DMS 273 (cell line): ENCODE results near the gene FRG2.
"Not testable (repeated sequence)": the region's sequence is repeated elsewhere in the genome, so short reads cannot be mapped to it uniquely, and the experiment has no call there.

Experiments used
- DNase-seq: peaks from one replicate; lab custom pipeline; 2025; ENCODE audit not compliant: unreplicated experiment; lab: John Stamatoyannopoulos, UW

Gene FRG2

DNA sequence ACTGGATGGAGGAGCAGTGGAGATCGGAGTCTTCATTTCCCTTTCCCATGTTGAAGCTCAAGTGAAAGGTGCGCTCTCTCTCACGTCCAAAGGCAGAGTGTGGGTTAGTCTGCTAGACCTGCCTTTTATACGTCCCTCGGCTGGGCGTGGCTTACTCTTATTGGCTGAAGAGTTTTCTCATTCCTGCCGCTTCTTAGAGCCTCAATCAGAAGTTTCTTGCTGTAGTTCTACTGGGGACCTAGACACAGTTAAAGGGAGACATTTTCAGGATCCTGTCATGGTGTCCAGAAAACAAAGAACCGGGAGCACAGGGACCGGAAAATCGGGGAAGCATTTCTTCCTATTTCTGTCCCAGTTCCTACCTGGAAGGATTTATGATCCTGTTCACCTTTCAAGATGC, at the start of gene FRG2:
Gene FRG2 (minus strand): TSS at position 101 of the 400 bp plus-strand sequence. CDS start 52 bp downstream, at position 49.
- DNase-seq, result not testable (repeated sequence)

DNA sequence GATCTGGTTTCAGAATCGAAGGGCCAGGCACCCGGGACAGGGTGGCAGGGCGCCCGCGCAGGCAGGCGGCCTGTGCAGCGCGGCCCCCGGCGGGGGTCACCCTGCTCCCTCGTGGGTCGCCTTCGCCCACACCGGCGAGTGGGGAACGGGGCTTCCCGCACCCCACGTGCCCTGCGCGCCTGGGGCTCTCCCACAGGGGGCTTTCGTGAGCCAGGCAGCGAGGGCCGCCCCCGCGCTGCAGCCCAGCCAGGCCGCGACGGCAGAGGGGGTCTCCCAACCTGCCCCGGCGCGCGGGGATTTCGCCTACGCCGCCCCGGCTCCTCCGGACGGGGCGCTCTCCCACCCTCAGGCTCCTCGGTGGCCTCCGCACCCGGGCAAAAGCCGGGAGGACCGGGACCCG, 41.3 kb upstream of the FRG2 start:
- DNase-seq, result not testable (repeated sequence)

- not testable (repeated sequence) for DNase-seq
Measured at GRCh38 chr4:190064805-190065204, 37.7 kb upstream of the FRG2 start.

DNA sequence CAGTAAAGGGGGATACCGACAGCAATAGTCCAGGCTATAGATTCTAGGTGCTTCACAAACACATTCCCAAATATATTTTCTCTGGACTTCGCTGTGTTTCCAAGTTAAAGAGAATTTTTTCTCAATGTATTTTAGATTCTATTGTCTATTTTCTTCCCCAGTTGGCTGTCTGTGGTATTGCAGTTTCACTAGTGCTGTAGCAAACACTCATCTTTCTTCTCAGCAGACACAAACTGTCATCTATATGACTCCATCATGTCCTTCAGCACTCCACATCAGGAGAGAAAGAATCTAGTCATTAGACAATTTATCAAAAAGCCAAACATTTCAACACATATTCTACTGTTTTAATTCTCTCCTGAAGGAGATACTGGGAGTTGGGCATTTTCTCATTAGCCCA, 37.3 kb upstream of the FRG2 start, which contains the start of gene DBET:
Gene DBET (plus strand): TSS at position 161 of the 400 bp plus-strand sequence.
- DNase-seq, result not testable (repeated sequence)

GRCh38 chr4:190058997-190059396, 31.9 kb upstream of the FRG2 start:
- DNase-seq, result not testable (repeated sequence)

- not testable (repeated sequence) for DNase-seq
Measured at GRCh38 chr4:190049378-190050239, 22.6 kb upstream of the FRG2 start.

- not testable (repeated sequence) for DNase-seq
Measured at GRCh38 chr4:190047627-190048026, 20.6 kb upstream of the FRG2 start.

DNA sequence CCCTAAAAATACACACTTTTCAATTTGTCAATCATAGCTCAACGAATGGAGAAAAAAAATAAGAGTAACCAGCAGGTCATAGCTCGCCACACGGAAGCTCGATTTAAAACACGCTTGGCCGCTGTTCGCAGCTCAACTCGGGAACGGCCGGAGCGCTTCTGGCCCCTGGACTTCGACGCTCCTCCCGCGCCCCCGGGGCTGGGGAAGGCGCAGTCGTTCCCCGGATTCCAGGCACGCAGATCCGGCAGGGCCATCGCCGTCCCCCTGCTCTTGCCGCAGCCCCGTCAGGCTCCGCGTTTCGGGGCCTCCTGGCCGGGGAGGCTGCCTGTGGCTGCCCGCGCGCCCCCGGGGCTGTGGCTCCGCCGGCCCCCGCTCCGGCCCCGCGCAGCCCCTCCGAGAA, 13.8 kb upstream of the FRG2 start:
- DNase-seq, result not testable (repeated sequence)

GRCh38 chr4:190037704-190038388, 10.8 kb upstream of the FRG2 start:
- DNase-seq, result not testable (repeated sequence)

DNA sequence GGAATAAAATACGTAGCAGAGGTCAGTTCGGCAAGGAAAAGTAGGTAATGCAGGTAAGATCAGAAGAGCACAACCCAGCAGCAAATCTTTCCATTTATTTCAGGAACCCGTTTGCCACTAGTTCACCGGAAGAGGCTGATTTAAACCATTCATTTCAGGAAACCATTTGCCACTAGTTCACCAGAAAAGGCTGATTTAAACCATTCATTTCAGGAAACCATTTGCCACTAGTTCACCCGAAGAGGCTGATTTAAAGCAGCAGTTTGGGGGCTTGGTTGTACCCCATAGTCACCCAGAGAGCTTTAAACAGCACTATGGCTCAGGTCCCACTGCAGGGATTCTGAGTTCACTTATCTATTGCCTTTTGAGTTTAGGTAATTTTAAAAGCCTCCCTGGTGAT, 4.2 kb upstream of the FRG2 start:
- DNase-seq, result not testable (repeated sequence)

DNA sequence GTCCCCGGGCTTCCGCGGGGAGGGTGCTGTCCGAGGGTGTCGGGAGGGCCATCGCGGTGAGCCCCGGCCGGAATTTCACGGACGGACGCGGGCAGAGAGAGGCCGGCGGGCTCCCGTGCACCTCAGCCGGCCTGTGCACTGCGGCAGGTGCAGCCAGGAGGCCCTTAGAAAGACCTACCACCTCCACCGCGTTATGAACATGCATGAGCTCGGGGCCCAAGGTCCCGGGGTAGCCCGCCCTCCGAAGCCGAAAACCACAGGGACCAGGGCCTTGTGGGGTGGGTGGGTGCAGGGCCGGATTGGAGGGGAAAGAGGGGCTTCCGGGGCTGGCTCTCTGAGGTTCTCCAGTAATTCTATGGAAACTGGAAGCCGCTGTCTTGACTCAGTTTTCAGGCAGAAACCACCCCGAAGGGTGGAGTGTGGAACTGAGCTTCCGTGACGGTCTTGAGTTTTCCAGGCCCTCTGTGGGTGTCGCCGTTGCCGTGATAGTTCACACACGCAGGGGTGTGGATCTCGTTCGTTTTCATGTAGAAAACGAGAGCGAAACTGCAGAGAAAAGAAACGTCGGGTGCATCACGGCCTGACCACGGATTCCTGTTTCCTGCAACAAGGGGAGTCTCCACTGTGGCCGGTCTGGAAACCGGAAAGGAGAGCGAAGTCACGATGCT, 4.3 kb downstream of the FRG2 start:
- not testable (repeated sequence) for DNase-seq

DNA sequence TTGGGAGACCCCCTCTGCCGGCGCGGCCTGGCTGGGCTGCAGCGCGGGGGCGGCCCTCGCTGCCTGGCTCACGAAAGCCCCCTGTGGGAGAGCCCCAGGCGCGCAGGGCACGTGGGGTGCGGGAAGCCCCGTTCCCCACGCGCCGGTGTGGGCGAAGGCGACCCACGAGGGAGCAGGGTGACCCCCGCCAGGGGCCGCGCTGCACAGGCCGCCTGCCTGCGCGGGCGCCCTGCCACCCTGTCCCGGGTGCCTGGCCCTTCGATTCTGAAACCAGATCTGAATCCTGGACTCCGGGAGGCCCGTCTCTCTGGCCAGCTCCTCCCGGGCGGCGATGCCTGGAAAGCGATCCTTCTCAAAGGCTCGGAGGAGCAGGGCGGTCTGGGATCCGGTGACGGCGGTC, 5.1 kb downstream of the FRG2 start:
- not testable (repeated sequence) for DNase-seq

DNA sequence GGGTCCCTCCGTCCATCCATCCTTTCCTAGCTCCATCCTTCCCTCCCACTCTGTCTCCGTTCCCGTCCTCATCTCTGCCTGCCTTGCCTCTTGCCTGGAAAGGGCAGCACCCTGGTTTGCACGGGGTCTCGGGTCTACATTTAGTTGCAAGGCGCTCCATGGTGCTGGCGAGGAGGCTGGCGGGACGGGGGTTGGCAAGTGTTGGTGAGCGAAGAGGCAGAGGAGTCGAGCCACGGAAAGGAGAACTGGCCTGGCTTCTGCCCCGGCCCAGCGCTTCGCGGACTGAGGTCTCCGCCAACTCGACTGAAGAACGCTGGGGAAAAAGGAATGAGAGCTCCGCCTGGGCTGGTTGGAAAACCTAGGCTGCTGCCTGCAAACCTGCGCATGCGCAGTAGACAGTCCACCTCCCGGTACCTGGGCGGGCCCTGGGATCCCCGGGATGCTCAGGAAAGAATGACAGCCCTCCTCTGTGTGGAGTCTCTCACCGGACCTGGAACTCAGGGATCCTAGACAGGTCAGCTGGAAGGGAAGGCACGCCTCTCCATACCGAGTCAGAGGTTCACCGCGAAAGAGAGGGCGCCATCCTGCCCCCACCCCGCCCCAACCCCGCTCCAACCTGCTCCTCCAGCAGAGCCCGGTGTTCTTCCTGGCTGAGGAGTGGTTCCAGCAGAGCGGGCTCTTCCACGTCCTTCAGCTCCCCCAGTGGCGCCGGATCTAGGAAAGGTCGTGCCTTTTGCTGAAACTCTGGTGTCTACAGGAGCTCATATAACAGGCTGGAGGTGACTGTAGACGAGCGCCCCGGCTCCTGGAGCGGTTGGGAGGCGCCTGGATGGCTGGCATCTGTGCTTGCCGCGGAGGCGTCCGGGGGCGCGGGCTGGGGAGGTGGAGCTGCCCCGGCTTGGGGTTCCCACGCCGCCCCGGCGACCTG, 6.0 kb downstream of the FRG2 start:
- no peak for DNase-seq

DNA sequence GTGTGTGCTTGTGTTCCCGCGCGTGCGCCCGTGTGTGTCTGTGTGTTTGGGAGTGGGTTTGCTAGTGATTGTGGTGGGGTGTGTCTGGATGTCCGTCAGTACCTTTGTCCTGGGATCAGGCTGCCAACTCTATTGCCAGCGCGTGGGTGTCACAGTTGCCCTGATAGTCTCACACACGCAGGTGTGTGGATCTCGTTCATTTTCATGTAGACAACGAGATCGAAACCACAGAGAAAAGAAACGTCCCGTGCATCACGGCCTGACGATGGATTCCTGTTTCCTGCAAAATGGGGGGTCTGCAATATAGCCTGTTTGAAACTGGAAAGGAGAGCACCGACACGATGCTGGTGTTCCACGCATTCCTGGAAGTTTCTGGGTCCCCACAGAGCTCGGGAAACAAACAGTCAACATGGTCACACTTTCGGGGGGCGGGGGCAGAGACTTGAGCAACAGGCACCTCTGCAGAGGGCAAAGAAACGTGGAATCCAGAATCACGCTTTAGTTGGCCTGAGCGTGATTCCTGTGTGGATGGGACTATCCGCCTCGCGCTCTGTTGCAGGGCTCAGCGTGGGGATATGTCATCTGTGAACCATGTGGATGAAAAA, 7.1 kb downstream of the FRG2 start:
- not testable (repeated sequence) for DNase-seq

DNA sequence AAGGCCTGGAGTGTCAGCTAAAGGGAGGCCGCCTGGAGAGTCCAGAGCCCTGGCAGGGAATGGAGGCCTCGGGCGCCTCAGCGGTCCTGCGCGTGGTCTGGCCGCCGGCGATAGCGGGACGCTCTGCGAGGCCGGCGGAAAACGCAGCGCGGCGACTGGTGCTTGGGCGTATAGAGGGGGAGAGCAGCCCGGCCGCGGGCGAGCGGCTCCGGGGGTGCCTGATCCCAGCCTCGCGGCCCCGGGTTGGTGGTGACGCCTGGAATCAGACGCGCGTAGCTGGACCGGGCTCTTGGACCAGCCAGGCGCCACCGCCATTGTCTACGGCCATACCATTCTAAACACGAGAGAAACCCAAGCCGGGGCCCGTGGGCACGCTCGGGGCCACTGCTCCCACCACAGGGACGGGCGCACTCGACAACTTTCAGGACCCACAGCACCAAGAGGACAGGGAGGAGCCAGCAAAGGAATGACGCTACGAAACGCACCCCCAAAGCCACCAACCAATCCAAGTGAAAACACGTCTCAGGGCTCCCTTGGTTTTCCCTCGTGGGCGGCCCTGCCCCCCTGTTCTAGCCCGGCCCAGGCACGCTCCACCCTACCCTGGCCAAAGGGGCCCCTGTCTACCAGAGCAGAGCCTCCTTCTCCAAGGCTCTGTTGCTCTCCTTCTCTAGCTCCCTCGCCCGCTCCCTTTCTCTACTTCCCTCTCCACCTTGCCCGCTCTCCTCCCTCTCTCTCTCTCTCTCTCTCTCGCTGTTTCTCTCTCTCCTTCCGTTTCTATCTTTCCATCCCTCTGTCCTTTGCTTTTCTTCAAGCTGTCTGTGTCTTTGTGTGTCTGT, 7.8 kb downstream of the FRG2 start:
- no peak for DNase-seq

DNA sequence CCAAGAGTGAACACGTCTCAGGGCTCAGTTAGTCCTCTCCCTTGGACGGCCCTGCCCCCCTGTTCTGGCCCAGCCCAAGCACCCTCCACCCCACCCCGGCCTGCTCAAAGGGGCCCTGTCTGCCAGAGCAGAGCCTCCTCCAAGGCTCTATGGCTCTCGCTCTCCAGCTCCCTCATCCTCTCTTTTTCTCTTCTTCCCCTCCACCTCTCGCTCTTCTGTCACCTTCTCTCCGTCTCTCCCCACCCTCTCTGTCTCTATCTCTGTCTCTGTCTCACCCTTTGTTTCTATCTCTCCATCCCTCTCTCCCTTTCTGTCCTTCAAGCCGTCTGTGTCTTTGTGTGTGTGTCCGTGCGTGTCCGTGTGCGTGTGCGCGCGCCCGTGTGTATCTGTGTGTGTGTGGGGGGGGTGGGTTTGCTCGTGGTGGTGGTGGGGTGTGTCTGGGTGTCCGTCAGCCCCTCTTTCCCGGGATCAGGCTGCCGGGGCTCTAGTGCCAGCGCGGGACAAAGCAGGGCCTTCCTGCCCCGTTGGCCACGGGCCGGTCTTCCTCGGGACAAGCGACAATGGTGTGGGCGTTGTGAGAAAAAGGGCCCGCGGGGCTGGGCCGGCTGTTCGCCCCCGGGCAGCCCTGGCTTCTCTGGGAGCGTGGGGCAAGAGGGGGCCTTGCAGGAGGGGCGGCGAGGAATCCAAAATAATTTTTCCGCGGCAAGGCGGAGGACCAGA, 8.7 kb downstream of the FRG2 start:
- no peak for DNase-seq

DNA sequence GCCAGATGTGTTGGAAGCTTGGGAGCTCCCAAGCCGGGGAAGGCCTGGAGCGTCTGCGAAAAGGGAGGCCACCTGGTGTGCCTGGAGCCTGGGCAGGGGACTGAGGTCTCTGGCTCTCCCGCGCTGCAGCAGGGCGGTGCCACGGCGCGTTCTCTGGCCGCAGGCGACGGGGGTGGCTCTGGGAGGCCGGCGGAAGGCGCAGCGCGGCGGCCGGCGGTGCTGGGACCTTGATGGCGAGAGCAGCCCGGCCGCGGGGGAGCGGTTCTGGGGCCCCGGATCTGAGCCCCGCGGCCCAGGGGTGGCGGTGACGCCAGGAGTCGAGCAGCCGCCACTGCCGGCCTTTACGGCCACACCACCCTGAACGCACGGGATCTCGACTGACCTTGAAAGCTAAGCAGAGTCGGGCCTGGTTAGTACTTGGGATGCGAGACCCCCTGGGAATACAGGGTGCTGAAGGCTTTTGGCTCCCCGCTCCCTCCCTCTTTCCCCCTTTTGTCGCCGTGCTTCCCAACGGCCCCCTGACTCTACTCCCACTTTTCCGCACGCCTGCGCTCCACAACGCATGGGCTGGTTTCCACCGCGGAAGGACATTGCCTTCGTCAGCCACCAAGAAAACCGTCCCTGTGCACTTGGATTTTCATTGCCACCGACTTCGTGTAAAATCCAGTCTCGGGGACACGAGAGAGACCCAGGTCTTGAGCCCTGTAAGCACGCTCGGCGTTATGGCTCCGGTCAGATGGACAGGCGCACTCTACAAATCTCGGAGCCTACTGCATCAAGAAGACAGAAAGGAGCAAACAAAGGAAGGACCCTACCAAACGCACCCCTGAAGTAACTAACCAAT, 9.5 kb downstream of the FRG2 start:
- DNase-seq, result no peak
